Testis (tissue), 2 donors: ENCODE data around the gene KLHL7.

Experiments used
- POLR2A ChIP-seq: fragments of 450-650 bp; IDR thresholded peaks from one replicate; pipeline ENCODE4 v1.6.1; 2017; ENCODE audit warnings: antibody characterized with exemption, mild to moderate bottlenecking, moderate library complexity
- TF ChIP-seq, protein P1 (sequence below), 3 experiments: fragments of 450-650 bp in 2 of 3; fragments of 200-600 bp in 1 of 3; sonication (generic) in 1 of 3; IDR thresholded peaks; one replicate each; pipeline ENCODE4 v1.5.1; 2016 to 2019; ENCODE audit warnings: antibody characterized with exemption in 3 of 3, mild to moderate bottlenecking in 2 of 3, moderate library complexity in 1 of 3

DNA sequence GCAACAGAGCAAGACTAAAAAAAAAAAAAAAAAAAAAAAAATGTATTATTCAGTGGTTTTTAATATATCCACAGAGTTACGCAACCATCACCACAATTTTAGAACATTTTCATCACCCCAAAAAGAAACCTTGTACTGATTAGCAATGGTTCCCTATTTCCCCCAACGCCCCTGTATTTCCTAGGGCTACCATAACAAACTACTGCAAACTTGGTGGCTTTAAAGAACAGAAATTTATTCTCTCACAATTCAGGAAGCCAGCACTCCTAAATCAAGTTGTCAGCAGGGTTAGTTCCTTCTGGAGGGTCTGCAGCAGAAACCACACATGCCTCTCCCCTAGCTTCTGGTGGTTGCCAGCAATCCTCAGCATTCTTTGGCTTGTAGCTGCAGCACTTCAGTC is 70.4 kb downstream of the KLHL7 start:
- TF ChIP-seq, protein P1, sequence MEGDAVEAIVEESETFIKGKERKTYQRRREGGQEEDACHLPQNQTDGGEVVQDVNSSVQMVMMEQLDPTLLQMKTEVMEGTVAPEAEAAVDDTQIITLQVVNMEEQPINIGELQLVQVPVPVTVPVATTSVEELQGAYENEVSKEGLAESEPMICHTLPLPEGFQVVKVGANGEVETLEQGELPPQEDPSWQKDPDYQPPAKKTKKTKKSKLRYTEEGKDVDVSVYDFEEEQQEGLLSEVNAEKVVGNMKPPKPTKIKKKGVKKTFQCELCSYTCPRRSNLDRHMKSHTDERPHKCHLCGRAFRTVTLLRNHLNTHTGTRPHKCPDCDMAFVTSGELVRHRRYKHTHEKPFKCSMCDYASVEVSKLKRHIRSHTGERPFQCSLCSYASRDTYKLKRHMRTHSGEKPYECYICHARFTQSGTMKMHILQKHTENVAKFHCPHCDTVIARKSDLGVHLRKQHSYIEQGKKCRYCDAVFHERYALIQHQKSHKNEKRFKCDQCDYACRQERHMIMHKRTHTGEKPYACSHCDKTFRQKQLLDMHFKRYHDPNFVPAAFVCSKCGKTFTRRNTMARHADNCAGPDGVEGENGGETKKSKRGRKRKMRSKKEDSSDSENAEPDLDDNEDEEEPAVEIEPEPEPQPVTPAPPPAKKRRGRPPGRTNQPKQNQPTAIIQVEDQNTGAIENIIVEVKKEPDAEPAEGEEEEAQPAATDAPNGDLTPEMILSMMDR (IDR thresholded peaks at IDR 0.05) = no peak
- TF ChIP-seq POLR2A = no peak
